WTC11 (cell line): ENCODE data around the gene LAMC1. TPM values are rescaled to one million over a fixed set of nuclear protein-coding genes. Genes with fewer than 3 reads are reported as not detected.

Source experiments
- ATAC-seq: fragments of 200-7000 bp; cut with Tn5 transposase; 2 replicates; pipeline ENCODE4 v1.10.0; 2021; ENCODE audit warnings: mild to moderate bottlenecking, moderate library complexity
- CTCF ChIA-PET: fragments of 300-600 bp; sonication (Branson Sonifier 250); formaldehyde crosslinking; loops from one replicate; lab custom pipeline; 2021; ENCODE audit warnings: antibody characterized with exemption; lab: Charles Lee
- POLR2A ChIA-PET: fragments of 350-600 bp; sonication (Branson Sonifier 250); formaldehyde crosslinking; loops from one replicate; lab custom pipeline; 2021; ENCODE audit warnings: antibody characterized with exemption; lab: Charles Lee
- DNase-seq: peaks from one replicate; pipeline ENCODE4 v3.0.0; 2021; ENCODE audit warnings: low spot score
- H3K27ac Mint-ChIP-seq: 2 replicates; pipeline ENCODE4 v1.8.0; 2021; ENCODE audit warnings: mixed read lengths
- H3K27me3 Mint-ChIP-seq: 2 replicates; pipeline ENCODE4 v1.8.0; 2021; ENCODE audit warnings: low read depth, mild to moderate bottlenecking, moderate library complexity, mixed read lengths
- H3K36me3 Mint-ChIP-seq: 2 replicates; pipeline ENCODE4 v1.8.0; 2021; ENCODE audit warnings: mixed read lengths
- H3K4me1 Mint-ChIP-seq: 2 replicates; pipeline ENCODE4 v1.8.0; 2022; ENCODE audit warnings: mixed read lengths
- H3K4me3 Mint-ChIP-seq: 2 replicates; pipeline ENCODE4 v1.8.0; 2021; ENCODE audit warnings: mild to moderate bottlenecking, moderate library complexity, mixed read lengths
- H3K9me3 Mint-ChIP-seq: 2 replicates; pipeline ENCODE4 v1.8.0; 2021; ENCODE audit warnings: mixed read lengths
- CREB1 ChIP-seq: sonication (generic); formaldehyde crosslinking; IDR thresholded peaks from 2 replicates; pipeline ENCODE4 v1.8.0; 2023; ENCODE audit warnings: mild to moderate bottlenecking, missing genetic modification reagents
- EMX1 ChIP-seq: fragments of 250-450 bp; sonication (Bioruptor Pico); IDR thresholded peaks from 2 replicates; pipeline ENCODE4 v1.8.0; 2021; ENCODE audit warnings: mild to moderate bottlenecking
- ESRRA ChIP-seq: sonication (generic); formaldehyde crosslinking; IDR thresholded peaks from 2 replicates; pipeline ENCODE4 v1.8.1; 2022; ENCODE audit warnings: mild to moderate bottlenecking, missing genetic modification reagents, borderline replicate concordance
- ETV6 ChIP-seq: sonication (generic); formaldehyde crosslinking; IDR thresholded peaks from 2 replicates; pipeline ENCODE4 v1.8.1; 2022; ENCODE audit warnings: mild to moderate bottlenecking, missing genetic modification reagents
- JAZF1 ChIP-seq: fragments of 250-450 bp; sonication (Bioruptor Pico); IDR thresholded peaks from 2 replicates; pipeline ENCODE4 v1.9.0; 2021; ENCODE audit warnings: moderate library complexity, mild to moderate bottlenecking, inconsistent platforms
- STAT6 ChIP-seq: sonication (generic); formaldehyde crosslinking; conservative IDR thresholded peaks from 2 replicates; pipeline ENCODE4 v1.8.1; 2023; ENCODE audit warnings: mild to moderate bottlenecking, low read depth, missing genetic modification reagents, moderate library complexity
- ZMAT4 ChIP-seq: fragments of 250-450 bp; sonication (Bioruptor Pico); IDR thresholded peaks from 2 replicates; pipeline ENCODE4 v1.9.0; 2021; ENCODE audit warnings: mild to moderate bottlenecking
- ZNF138 ChIP-seq: sonication (generic); formaldehyde crosslinking; conservative IDR thresholded peaks from 2 replicates; pipeline ENCODE4 v1.8.1; 2022; ENCODE audit warnings: mild to moderate bottlenecking, moderate library complexity, missing genetic modification reagents
- ZNF232 ChIP-seq: sonication (generic); formaldehyde crosslinking; IDR thresholded peaks from 2 replicates; pipeline ENCODE4 v1.8.0; 2022; ENCODE audit warnings: mild to moderate bottlenecking, missing genetic modification reagents
- ZNF263 ChIP-seq: sonication (generic); formaldehyde crosslinking; IDR thresholded peaks from 2 replicates; pipeline ENCODE4 v1.8.1; 2022; ENCODE audit warnings: low read depth, mild to moderate bottlenecking, moderate library complexity, missing genetic modification reagents
- ZNF317 ChIP-seq: sonication (generic); formaldehyde crosslinking; IDR thresholded peaks from 2 replicates; pipeline ENCODE4 v1.8.1; 2023; ENCODE audit warnings: low read depth, mild to moderate bottlenecking, moderate library complexity, missing genetic modification reagents, borderline replicate concordance
- ZNF416 ChIP-seq: fragments of 250-450 bp; sonication (Bioruptor Pico); IDR thresholded peaks from 2 replicates; pipeline ENCODE4 v1.9.0; 2021; ENCODE audit warnings: mild to moderate bottlenecking, inconsistent platforms
- ZNF423 ChIP-seq: fragments of 250-450 bp; sonication (Bioruptor Pico); IDR thresholded peaks from 2 replicates; pipeline ENCODE4 v2.1.2; 2022; ENCODE audit warnings: mild to moderate bottlenecking, moderate library complexity
- total RNA-seq: library from RNA; stranded (reverse); gene quantifications from 3 replicates; pipeline ENCODE4 v1.2.3, GENCODE V29; 2021
- TF ChIP-seq, protein P1 (sequence below): sonication (generic); formaldehyde crosslinking; IDR thresholded peaks from 2 replicates; pipeline ENCODE4 v1.8.0; 2022; ENCODE audit warnings: mild to moderate bottlenecking, missing genetic modification reagents
- TF ChIP-seq, protein P2 (sequence below): sonication (generic); formaldehyde crosslinking; IDR thresholded peaks from 2 replicates; pipeline ENCODE4 v1.8.0; 2023; ENCODE audit warnings: missing genetic modification reagents, mild to moderate bottlenecking, borderline replicate concordance
- TF ChIP-seq, protein P3 (sequence below): sonication (generic); formaldehyde crosslinking; IDR thresholded peaks from 2 replicates; pipeline ENCODE4 v1.8.0; 2022; ENCODE audit warnings: missing genetic modification reagents

LAMC1 gene
- total RNA-seq, 1 experiment from 2014 or later: 162 TPM

DNA sequence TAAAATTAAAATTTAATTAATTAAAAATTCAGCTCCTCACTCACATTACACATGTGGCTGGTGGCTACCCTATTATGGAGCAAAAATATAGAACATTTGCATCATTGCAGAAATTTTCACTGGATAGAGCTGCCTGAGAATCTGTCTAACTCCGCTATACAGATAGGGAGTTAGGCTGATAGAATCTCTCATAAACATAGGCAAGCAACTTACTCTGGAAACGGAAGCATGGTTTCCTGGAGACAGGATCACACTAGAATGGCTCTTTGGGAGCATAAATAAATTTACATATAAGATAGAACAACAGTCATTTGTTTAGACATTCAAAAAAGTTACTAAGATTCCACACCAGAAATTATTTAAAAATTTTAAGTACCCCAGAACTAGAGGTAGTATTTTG is 150.6 kb downstream of the LAMC1 start (continued):
- TF ChIP-seq, protein P1, sequence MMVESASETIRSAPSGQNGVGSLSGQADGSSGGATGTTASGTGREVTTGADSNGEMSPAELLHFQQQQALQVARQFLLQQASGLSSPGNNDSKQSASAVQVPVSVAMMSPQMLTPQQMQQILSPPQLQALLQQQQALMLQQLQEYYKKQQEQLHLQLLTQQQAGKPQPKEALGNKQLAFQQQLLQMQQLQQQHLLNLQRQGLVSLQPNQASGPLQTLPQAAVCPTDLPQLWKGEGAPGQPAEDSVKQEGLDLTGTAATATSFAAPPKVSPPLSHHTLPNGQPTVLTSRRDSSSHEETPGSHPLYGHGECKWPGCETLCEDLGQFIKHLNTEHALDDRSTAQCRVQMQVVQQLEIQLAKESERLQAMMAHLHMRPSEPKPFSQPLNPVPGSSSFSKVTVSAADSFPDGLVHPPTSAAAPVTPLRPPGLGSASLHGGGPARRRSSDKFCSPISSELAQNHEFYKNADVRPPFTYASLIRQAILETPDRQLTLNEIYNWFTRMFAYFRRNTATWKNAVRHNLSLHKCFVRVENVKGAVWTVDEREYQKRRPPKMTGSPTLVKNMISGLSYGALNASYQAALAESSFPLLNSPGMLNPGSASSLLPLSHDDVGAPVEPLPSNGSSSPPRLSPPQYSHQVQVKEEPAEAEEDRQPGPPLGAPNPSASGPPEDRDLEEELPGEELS: no peak
- TF ChIP-seq ZNF317 (CRISPR knock-in tag) (no peak), ZMAT4 (CRISPR knock-in tag) (no peak), ZNF423 (CRISPR knock-in tag) (no peak), ETV6 (CRISPR knock-in tag) (no peak), JAZF1 (CRISPR knock-in tag) (no peak), EMX1 (CRISPR knock-in tag) (no peak), ZNF263 (CRISPR knock-in tag) (no peak), ZNF232 (no peak), ZNF416 (no peak), STAT6 (CRISPR knock-in tag) (no peak)
- TF ChIP-seq, protein P2, sequence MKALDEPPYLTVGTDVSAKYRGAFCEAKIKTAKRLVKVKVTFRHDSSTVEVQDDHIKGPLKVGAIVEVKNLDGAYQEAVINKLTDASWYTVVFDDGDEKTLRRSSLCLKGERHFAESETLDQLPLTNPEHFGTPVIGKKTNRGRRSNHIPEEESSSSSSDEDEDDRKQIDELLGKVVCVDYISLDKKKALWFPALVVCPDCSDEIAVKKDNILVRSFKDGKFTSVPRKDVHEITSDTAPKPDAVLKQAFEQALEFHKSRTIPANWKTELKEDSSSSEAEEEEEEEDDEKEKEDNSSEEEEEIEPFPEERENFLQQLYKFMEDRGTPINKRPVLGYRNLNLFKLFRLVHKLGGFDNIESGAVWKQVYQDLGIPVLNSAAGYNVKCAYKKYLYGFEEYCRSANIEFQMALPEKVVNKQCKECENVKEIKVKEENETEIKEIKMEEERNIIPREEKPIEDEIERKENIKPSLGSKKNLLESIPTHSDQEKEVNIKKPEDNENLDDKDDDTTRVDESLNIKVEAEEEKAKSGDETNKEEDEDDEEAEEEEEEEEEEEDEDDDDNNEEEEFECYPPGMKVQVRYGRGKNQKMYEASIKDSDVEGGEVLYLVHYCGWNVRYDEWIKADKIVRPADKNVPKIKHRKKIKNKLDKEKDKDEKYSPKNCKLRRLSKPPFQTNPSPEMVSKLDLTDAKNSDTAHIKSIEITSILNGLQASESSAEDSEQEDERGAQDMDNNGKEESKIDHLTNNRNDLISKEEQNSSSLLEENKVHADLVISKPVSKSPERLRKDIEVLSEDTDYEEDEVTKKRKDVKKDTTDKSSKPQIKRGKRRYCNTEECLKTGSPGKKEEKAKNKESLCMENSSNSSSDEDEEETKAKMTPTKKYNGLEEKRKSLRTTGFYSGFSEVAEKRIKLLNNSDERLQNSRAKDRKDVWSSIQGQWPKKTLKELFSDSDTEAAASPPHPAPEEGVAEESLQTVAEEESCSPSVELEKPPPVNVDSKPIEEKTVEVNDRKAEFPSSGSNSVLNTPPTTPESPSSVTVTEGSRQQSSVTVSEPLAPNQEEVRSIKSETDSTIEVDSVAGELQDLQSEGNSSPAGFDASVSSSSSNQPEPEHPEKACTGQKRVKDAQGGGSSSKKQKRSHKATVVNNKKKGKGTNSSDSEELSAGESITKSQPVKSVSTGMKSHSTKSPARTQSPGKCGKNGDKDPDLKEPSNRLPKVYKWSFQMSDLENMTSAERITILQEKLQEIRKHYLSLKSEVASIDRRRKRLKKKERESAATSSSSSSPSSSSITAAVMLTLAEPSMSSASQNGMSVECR (CRISPR knock-in tag): no peak
- TF ChIP-seq, protein P3, sequence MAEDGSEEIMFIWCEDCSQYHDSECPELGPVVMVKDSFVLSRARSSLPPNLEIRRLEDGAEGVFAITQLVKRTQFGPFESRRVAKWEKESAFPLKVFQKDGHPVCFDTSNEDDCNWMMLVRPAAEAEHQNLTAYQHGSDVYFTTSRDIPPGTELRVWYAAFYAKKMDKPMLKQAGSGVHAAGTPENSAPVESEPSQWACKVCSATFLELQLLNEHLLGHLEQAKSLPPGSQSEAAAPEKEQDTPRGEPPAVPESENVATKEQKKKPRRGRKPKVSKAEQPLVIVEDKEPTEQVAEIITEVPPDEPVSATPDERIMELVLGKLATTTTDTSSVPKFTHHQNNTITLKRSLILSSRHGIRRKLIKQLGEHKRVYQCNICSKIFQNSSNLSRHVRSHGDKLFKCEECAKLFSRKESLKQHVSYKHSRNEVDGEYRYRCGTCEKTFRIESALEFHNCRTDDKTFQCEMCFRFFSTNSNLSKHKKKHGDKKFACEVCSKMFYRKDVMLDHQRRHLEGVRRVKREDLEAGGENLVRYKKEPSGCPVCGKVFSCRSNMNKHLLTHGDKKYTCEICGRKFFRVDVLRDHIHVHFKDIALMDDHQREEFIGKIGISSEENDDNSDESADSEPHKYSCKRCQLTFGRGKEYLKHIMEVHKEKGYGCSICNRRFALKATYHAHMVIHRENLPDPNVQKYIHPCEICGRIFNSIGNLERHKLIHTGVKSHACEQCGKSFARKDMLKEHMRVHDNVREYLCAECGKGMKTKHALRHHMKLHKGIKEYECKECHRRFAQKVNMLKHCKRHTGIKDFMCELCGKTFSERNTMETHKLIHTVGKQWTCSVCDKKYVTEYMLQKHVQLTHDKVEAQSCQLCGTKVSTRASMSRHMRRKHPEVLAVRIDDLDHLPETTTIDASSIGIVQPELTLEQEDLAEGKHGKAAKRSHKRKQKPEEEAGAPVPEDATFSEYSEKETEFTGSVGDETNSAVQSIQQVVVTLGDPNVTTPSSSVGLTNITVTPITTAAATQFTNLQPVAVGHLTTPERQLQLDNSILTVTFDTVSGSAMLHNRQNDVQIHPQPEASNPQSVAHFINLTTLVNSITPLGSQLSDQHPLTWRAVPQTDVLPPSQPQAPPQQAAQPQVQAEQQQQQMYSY: no peak

DNA sequence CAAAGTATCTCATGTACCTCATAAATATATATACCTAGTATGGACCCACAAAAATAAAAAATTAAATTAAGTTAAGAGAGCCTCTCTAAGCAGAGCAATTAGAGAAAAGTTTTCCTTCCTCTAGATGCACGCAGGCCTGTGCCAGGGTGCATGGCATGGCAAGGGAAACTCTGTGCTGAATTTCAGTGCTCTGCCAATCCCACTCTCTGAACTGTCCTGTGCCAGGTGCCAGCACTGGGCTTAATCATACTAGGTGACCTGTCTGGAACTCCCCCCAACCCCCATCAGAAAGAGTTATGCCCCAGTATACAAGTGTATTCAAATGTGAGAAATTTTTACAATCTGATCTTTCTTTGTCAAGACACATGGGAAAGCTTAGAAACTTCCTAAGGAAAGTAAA is 152.4 kb downstream of the LAMC1 start:
- peaks cover 14% of the 10 kb centered on the region for H3K4me1 Mint-ChIP-seq
- H3K27me3 Mint-ChIP-seq: no peaks in the 10 kb centered on the region
- ChIA-PET POLR2A (no interaction called here), CTCF (no interaction called here)
- H3K4me3 Mint-ChIP-seq: no peak overlapping the region
- DNase-seq (no peak), ATAC-seq (no peak)
- TF ChIP-seq CREB1 (CRISPR knock-in tag) (no peak), ESRRA (CRISPR knock-in tag) (no peak), ZNF138 (CRISPR knock-in tag) (no peak)
- peaks cover 4% of the 10 kb centered on the region for H3K9me3 Mint-ChIP-seq
- no peaks in the 10 kb centered on the region for H3K36me3 Mint-ChIP-seq
- no peak overlapping the region; the same call in 1 of the 2 replicates for H3K27ac Mint-ChIP-seq
